Activated CD4-positive, alpha-beta T cell treated with anti-CD3 and anti-CD28 coated beads for 24 hours (primary cell): Measurements from ENCODE around the gene CERS4.
"Not testable (repeated sequence)": the region's sequence is repeated elsewhere in the genome, so short reads cannot be mapped to it uniquely, and the experiment has no call there.

ENCODE experiments used
- DNase-seq, 2 donors: peaks; one replicate each; pipeline ENCODE4 v3.0.0-alpha.2; 2020; ENCODE audit warnings: low read depth in 2 of 2

Gene CERS4

DNA sequence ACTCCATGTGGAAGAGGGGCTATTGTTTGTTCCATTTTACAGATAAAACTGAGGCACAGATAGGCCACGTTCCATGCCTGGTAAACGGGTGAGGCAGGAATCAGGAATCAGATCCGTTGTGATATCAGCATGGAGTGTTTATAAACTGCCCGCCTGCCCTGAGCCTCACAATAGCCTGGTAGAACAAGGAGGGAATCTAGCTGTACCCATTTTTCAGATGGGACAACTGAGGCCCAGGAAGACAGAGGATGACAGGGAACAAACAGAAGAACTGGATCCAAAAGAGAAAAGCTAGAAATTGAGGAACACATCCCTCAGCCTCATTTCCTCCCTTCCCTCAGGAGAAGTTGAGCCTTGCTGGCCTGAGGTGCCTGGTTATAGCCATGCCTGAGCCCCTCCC lies 32.5 kb downstream of the CERS4 start:
- DNase-seq: no peak

DNA sequence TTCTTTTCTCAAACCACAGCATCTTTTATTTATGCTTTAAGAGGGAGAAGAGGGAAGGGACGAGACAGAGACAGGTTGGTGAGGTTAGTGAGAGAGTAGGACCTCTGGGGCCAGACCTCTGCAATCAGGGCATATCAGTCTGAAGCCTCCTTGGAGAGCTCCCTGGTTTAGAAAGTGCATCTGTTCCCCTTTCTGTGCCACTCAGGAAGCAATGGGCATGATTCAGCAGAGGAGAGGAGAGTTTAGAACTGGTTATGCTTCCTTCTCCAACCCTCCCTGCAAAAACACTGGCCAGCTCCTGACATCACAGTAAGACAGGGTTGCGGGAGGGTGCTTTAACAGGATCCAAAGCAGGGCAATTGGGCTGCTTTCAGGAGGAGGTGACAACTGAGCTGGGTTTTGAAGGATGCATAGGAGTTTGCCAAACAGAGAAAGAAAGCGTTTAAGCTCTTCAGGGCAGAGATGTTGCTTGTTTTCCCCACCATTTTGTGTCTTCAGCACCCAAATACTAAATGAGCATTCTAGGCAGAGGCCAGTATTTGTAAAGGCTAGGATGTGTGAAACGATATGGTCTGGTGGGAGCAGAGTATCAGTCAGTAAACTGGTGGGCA lies 33.1 kb downstream of the CERS4 start:
- no peak for DNase-seq

DNA sequence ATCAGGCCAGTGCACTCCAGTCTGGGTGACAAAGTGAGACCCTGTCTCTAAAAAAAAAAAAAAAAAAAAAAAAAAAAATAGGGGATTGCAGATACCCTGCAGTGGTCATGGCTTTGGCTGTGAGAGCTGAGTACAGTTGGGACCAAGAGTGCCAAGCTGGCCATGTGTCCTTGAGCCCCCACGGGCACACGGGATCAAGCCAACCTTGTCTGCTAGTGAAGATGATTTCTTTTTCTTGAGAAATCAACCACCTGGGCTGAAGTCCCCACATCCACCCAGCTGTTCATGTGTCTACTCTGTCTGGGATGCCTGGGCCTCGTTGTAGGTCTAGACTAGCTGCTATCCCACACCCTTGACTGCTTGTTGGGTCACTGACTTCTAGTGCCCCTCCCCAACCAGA lies 34.0 kb downstream of the CERS4 start:
- no peak for DNase-seq

DNA sequence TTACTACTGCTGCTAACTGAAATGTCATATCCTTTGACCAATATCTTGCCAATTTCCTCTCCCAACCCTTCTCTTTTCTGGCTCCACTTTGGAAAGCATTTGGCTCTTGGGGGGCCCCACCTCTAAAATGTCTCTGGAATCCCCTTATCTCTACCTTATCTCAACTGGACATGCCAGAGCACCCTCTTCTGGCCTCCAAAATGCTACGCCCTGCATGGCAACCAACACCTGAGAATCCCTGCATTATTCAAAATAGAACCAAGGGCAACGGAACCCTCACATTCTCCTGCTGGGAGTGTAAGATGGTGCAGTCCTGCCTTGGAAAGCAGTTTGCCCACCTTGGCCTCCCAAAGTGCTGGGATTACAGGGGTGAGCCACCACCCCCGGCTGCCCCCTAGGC lies 35.3 kb downstream of the CERS4 start:
- no peak for DNase-seq

DNA sequence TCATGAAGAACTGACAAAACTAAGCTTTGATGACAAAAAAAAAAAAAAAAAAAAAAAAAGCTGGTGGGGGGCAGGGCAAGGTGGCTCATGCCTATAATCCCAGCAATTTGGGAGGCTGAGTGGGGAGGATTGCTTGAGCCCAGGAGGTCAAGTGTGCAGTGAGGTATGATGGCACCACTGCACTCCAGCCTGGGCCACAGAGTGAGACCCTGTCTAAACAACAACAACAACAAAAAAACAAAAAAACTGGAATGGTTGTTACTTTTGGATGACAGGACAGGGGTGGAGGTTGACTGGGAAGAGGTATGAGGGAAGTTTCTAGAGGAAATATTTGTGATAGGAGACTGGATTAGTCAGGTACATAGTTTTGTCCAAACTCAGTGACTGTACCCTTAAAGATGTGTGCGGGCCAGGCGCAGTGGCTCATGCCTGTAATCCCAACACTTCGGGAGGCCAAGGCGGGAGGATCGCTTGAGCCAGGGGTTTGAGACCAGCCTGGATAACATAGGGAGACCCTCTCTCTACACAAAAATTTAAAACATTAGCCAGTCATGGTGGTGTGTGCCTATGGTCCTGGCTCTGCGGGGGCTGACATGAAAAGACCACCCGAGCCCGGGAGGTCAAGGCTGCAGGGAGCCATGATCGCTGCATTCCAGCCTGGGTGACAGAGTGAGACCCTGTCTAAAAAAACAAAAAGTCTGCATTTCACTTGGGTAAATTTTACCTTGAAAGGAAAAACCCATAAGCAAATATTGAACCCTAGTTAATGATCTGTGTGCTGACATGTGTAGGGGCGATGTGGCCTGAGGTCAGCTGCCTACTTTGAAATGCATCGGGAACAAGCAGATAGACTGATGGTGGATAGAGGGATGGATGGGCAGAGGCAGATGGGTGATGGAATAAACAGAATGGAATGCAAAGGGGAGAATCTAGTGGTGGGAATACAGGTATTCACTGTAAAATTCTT lies 37.0 kb downstream of the CERS4 start:
- no peak for DNase-seq

DNA sequence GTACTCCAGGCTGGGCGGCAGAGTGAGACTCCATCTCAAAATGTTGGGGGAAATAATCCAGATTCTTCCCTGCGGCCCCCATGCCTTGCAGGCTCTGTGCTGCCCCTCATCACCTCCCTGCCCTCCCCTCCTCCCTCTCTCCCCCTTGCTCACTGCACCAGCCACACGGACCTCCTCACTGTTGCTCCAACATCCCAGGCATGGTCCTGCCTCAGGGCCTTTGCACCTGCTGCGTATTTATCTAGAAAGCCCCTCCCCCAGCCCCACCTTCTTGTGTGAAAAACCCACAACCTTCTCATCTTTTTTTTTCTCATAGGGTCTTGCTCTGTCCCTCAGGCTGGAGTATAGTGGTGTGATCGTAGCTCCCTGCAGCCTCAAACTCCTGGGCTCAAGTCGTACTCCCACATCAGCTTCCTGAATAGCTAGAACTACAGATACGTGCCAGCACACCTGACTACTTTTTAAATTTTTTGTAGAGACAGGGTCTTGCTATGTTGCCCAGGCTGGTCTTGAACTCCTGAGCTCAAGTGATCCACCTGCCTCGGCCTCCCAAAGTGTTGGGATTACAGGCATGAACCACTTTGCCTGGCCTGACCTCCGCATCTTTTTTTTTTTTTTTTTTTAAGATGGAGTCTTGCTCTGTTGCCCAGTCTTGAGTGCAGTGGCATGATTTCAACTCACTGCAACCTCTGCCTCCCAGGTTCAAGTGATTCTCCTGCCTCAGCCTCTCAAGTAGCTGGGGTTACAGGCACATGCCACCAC lies 38.1 kb downstream of the CERS4 start:
- not testable (repeated sequence) for DNase-seq

DNA sequence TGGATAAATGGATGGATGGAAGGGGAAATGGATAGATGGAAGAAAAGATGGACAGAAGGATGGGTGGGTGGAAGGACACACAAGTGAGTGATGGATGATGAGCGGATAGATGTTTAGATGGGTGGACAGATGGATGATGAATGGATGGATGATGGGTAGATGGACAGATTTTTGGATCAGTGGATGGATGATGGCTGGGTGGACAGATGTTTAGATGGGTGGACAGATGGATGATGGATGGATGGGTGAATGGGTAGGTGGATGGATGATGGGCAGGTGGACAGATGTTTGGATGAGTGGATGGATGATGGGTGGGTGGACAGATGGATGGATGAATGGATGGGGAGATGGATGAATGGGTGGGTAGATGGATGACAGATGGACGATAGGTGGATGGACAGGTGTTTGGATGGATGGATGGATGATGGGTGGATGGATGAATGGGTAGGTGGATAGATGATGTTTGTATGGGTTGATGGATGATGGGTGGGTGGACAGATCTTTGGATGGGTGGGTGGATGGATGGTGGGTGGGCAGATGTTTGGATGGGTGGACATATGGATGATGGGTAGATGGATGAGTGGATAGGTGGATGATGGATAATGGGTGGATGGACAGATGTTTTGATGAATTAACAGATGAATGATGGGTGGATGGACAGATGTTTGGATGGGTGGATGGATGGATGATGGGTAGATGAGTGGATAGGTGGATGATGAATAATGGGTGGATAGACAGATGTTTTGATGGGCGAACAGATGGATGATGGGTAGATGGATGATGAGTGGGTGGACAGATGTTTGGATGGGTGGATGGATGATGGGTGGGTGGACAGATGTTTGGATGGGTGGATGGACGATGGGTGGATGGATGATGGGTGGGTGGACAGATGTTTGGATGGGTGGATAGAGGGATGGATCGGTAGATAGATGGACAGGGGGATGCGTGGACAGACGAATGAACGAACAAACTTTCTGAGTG lies 39.5 kb downstream of the CERS4 start:
- no peak for DNase-seq

DNA sequence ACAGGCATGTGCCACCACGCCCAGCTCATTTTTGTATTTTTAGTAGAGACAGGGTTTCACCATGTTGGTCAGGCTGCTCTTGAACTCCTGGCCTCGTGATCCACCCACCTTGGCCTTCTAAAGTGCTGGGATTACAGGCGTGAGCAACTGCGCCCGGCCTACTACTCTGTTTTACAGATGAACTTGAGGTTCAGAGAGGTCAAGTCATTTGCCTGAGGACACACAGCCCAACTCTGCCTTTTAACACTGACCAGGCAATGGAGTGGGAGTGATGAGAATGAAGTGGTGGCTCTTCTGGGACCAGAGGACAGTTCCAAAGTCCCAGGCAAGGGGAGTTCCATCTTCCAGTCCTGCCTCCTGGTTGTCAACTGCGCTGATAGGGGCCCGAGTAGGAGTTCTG lies 41.4 kb downstream of the CERS4 start:
- DNase-seq: no peak

DNA sequence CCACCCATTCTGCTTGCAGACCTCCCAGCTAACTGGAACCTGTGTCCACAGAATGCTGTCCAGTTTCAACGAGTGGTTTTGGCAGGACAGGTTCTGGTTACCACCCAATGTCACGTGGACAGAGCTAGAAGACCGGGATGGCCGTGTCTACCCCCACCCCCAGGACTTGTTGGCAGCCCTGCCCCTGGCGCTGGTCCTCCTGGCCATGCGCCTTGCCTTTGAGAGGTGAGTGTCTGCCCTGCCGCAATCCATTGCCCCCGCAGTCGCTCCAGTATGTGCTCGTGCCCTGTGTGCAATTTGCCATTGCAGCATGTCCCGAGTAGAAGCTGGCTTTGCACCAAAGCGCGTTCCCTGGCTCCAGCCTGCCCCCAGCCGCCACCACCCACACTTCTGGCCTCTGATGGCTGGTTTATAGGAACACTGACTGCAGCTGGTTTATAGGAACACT lies 41.9 kb downstream of the CERS4 start:
- no peak for DNase-seq

DNA sequence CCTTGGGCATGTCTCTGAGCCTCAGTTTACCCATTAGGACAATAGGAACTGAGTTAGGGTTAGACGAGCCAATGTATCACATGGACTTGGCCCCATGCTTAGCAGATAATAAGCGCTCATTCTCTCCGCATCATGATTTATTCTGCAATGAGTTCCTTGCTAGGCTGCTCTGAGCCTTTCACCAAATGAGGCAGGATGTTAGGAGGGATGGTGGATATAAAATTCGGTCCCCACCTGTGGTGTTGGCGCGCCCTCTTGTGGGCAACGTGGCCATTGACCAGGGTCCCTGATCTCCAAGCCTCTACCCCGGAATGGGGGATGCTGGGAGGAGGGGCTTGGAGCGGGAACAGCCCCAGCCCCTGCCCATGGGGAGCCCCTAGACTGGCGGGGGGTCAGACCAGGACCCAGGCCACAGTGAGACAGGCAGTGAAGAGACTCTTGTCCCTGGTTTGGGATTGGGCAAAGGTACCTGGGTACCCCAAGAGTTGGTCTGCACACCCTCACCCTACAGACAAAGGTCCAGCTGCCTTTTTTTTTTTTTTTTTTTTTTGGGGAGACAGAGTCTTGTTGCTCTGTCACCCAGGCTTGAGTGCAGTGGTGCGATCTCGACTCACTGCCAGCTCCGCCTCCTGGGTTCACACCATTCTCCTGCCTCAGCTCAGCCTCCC lies 43.9 kb downstream of the CERS4 start:
- peak; percentile 79 to 85 for DNase-seq

DNA sequence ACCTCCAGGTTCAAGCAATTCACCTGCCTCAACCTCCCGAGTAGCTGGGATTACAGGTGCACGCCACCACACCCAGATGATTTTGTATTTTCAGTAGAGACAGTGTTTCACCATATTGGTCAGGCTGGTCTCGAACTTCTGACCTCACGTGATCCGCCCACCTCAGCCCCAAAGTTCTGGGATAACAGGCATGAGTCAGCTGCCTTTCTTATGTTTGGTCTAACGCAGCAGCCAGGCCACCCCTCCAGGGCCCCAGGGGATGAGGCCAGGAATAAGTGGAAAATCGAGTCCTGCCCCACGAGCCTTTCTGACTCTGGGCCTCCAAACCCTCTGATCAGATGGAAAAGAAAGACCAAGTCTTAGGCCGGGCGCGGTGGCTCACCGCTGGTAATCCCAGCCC lies 44.5 kb downstream of the CERS4 start:
- DNase-seq: no peak

DNA sequence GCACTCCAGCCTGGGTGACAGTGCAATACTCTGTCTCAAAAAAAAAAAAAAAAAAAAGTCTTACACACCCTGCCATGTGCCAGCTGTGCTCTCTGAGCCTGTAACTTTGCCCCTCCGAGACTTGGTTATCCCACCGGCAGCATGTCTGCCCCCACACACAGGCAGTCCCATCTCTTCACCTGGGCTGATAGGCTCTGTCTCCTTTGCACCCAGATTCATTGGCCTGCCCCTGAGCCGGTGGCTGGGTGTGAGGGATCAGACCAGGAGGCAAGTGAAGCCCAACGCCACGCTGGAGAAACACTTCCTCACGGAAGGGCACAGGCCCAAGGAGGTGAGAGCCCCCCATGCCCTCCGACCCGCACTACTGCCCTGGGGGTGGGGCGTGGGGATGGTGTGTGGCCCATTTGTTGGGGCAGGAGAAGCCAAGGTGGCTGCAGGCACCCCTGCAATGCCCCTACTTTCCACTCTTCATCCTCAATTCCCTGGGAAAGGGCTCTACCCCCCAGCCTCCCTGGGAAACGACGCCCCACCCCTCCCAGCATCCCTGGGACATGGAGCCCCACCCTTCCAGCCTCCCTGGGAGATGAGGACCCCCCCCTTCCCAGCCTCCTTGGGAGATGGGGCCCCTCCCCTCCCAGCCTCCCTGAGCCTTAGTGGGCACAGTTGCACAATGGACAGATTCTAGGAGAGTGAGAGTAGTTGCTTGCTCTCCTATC lies 45.3 kb downstream of the CERS4 start:
- DNase-seq: no peak

DNA sequence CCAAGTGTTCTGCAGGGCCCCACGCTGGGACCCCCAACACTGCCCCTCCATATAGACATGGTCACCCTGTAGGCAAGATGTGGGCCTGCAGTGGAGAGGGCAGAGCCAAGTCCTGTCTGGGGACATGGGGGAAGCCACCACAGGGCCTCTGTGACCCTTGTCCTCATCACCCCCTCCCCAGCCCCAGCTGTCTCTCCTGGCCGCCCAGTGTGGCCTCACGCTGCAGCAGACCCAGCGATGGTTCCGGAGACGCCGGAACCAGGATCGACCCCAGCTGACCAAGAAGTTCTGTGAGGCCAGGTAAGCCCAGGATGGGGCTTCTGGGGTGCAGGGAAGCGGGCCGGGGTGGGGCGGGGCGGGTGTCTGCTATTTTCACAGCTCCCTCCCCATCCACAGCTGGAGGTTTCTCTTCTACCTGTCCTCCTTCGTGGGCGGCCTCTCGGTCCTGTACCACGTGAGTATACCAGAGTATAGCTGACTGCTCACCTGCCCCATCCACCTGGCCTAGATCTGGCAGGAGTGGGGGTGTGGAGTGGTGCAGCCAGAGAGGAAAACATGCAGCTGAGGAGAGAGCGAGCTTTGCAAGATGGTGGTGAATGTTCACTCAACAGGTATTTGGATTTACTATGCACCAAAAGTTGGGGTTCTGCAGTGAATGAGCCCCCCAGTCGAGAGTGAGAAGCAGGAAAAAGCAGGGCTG lies 46.4 kb downstream of the CERS4 start:
- DNase-seq: no peak

DNA sequence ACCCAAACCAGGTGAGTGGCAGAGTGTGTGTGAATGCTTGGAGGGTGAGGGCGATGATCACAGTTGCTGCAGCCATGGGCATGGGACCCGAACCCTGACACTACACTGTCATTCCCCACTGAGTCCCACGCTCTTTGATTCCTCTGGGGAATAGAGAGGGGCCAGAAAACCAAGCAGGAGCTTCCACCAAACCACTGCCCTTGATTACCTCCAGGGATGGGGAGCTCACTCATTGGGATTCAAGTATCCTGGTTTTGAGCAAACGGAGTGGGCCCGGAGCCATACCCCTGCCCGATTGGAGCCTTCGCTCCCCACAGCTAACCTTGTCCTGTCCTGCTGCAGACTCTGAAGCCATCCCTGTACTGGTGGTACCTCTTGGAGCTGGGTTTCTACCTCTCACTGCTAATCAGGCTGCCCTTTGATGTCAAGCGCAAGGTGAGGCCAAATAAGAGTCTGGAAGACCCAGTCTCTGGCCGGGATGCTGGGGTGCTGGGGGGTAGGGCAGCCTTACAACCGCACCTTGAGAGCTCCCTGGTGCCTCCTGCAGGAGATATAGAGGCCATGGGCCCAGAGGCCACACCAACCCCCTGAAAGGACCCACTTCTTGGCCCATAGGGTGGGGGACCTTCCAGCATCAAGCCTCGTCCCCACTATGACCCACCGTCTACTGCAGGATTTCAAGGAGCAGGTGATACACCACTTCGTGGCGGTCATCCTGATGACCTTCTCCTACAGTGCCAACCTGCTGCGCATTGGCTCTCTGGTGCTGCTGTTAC lies 47.3 kb downstream of the CERS4 start:
- DNase-seq: no peak

DNA sequence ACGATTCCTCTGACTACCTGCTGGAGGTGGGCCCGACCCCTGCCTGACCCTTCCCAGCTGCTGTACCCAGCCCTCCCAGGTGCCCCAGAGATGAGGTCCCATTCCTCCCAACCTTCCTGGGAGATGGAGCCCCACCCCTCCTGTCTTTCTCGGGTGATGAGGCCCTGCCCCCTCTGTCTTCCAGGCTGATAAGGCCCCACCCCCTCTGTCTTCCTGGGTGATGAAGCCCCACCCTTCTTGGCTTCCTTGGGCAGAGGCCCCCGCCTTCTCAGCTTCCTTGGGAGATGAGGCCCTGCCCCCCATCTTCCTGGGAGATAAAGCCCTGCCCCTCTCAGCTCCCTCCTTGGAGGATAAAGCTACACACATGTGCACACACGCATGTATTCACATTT lies 47.9 kb downstream of the CERS4 start:
- DNase-seq: no peak

DNA sequence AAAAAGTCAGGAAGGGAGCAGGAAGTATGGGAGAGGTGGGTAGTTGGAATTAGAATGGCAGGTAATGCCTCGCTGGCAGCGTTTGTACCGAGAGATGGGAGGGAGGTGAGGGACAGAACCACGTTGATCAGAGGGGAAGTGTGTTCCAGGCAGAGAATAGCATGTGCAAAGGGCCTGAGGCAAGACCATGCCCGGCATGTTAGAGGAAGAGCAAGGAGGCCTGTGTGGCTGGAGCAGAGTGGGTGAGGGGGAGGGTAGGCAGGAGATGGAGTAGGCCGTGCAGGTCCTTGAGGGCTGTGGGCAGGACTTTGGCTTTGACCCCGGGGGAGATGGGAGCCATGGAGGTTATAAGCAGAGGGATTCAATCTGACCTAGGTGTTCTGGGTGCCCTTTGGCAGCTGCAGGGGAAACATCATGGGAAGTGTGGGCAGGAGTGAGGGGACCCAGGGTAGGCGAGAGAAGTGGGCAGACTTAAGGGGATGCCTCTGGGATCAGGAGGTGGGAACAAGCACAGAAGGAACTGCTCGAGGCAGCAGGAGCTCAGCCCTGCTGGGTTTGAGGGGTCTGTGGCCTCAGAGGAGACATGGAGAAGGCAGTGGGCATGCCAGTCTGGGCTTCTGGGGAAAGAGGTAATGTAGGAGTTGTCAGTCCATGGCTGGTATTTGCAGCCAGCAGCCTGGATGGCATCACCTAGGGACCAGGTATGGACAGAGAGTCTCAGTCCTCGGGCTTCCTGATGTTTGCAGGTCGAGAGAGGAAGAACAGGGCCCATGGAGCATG lies 50.2 kb downstream of the CERS4 start:
- no peak for DNase-seq

DNA sequence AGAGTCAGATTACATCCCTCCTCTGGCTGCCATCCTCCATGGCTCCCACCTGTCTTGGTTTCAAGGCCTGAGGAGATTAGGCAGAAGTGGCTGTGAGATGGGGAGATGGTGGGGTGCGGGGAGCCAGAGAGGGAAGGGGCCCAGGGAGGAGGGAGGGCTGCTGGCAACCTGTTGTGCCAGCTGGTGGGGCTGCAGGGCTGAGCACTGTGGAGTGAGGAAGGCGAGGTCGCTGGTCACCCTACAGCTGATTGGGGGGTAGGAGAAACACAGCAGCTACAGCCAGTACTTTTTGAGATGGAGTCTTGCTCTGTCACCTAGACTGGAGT lies 50.7 kb downstream of the CERS4 start:
- DNase-seq: no peak

DNA sequence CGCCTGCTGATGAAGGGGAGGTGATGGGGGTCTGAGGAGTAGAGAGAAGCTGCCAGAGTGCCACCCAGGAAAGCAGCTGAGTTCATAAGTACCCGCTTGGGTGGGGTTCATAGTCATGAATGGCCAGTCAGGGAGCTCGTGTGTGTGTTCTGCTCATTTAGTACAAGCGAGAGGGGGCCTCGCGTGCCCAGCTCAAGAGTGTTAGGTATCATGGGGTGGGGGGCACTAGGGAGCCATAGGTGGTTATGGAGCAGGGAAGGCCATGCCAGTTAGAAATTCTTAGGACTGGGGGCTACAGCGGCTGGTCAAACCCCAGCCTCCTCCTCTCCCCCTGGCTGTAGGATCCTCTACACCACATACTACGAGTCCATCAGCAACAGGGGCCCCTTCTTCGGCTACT lies 52.2 kb downstream of the CERS4 start:
- DNase-seq: no peak
